Endothelial cell of umbilical vein (primary cell): ENCODE data around the gene ATP2C2. TPM values are rescaled to one million over a fixed set of nuclear protein-coding genes. Genes with fewer than 3 reads are reported as not detected.

ENCODE experiments used
- BruUV-seq: library from RNA; stranded (reverse); fragments of 400-500 nt; replicated peaks from 2 replicates; lab custom pipeline; 2021; lab: Mats Ljungman, UMichigan
- CTCF ChIA-PET: fragments of 300-600, 350-600 bp; sonication (Branson Sonifier 250); formaldehyde crosslinking; loops from one replicate; lab custom pipeline; 2021; ENCODE audit warnings: antibody characterized with exemption, inconsistent platforms; lab: Charles Lee
- POLR2A ChIA-PET: fragments of 300-600, 350-600 bp; sonication (Branson Sonifier 250); formaldehyde crosslinking; loops from one replicate; lab custom pipeline; 2021; ENCODE audit warnings: antibody characterized with exemption, inconsistent platforms; lab: Charles Lee
- DNase-seq: peaks from one replicate; pipeline ENCODE4 v3.0.0-alpha.2; 2011; ENCODE audit warnings: low read depth, low spot score
- FAIRE-seq: peaks from 2 replicates; lab custom pipeline; 2011; peaks lifted over from hg19 to GRCh38; lab: Jason Lieb, UNC
- H2AFZ ChIP-seq: 2 replicates; pipeline ENCODE4 v1.6.0; 2012; ENCODE audit warnings: low read depth, low read length, control low read depth, inconsistent platforms
- H3K27ac ChIP-seq: 2 replicates; pipeline ENCODE4 v1.5.1; 2011; ENCODE audit warnings: low read depth, mild to moderate bottlenecking, control low read depth, low read length, moderate library complexity; ENCODE audit not compliant: insufficient read depth
- H3K27me3 ChIP-seq, 2 experiments: 2 replicates each; pipeline versions ENCODE4 v1.6.0 to v1.6.1; 2011; ENCODE audit warnings: low read length in 2 of 2, mixed read lengths in 1 of 2; ENCODE audit not compliant: control insufficient read depth in 2 of 2, insufficient read depth in 2 of 2
- H3K36me3 ChIP-seq, 2 experiments: 2 replicates in 1 of 2; 3 replicates in 1 of 2; pipeline ENCODE4 v1.5.1; 2011; ENCODE audit warnings: low read length in 2 of 2, mild to moderate bottlenecking in 1 of 2, moderate library complexity in 1 of 2; ENCODE audit not compliant: control insufficient read depth in 2 of 2, insufficient read depth in 2 of 2; ENCODE audit errors: extremely low read depth in 1 of 2
- H3K4me1 ChIP-seq: 3 replicates; pipeline ENCODE4 v1.5.1; 2011; ENCODE audit warnings: mild to moderate bottlenecking, low read length; ENCODE audit not compliant: control insufficient read depth, insufficient read depth; ENCODE audit errors: extremely low read depth
- H3K4me2 ChIP-seq: 2 replicates; pipeline ENCODE4 v1.6.1; 2011; ENCODE audit warnings: low read length, control low read depth, mixed read lengths; ENCODE audit not compliant: insufficient read depth
- H3K4me3 ChIP-seq, 3 experiments: fragments of 200-600 bp in 1 of 3; sonication (generic), shearing (Covaris generic) in 1 of 3; replicated peaks in 1 of 3; 2 replicates each; pipeline ENCODE4 v1.5.1; 2011 to 2016; ENCODE audit warnings: control low read depth in 3 of 3, low read length in 3 of 3, mild to moderate bottlenecking in 2 of 3, inconsistent platforms in 1 of 3, low read depth in 1 of 3, moderate library complexity in 1 of 3; ENCODE audit not compliant: insufficient read depth in 1 of 3
- H3K79me2 ChIP-seq: 2 replicates; pipeline ENCODE4 v1.6.0; 2012; ENCODE audit warnings: low read length, inconsistent platforms; ENCODE audit not compliant: control insufficient read depth, insufficient read depth
- H3K9ac ChIP-seq: replicated peaks from 2 replicates; pipeline ENCODE3; 2011; ENCODE audit warnings: low read length, control low read depth; ENCODE audit not compliant: insufficient read depth; ENCODE audit errors: extremely low read depth
- H3K9me1 ChIP-seq: replicated peaks from 3 replicates; pipeline ENCODE4 v1.6.0; 2011; ENCODE audit warnings: mild to moderate bottlenecking, low read length; ENCODE audit not compliant: control insufficient read depth, insufficient read depth; ENCODE audit errors: extremely low read depth
- H3K9me3 ChIP-seq: replicated peaks from 2 replicates; pipeline ENCODE4 v1.5.1; 2012; ENCODE audit warnings: low read length, inconsistent platforms; ENCODE audit not compliant: control insufficient read depth, insufficient read depth
- H4K20me1 ChIP-seq: replicated peaks from 2 replicates; pipeline ENCODE3; 2011; ENCODE audit warnings: mild to moderate bottlenecking, low read length; ENCODE audit not compliant: control insufficient read depth, insufficient read depth; ENCODE audit errors: extremely low read depth
- EZH2 ChIP-seq: IDR thresholded peaks from 2 replicates; pipeline ENCODE4 v1.6.1; 2012; ENCODE audit warnings: borderline replicate concordance, low read depth, mild to moderate bottlenecking, moderate library complexity, low read length, inconsistent platforms; ENCODE audit not compliant: severe bottlenecking
- FOS ChIP-seq: IDR thresholded peaks from 2 replicates; pipeline ENCODE4 v1.6.1; 2011; ENCODE audit warnings: mild to moderate bottlenecking, low read length, moderate library complexity, borderline replicate concordance; ENCODE audit not compliant: insufficient read depth
- GATA2 ChIP-seq: IDR thresholded peaks from 2 replicates; pipeline ENCODE4 v1.7.0; 2011; ENCODE audit warnings: low read depth, mild to moderate bottlenecking, moderate library complexity, mixed read lengths, low read length; ENCODE audit not compliant: insufficient read length, insufficient read depth
- JUN ChIP-seq: IDR thresholded peaks from 2 replicates; pipeline ENCODE4 v1.6.1; 2011; ENCODE audit warnings: borderline replicate concordance, low read depth; ENCODE audit not compliant: insufficient read length, insufficient read depth
- MYC ChIP-seq: IDR thresholded peaks from one replicate; pipeline ENCODE4 v1.6.1; 2011; ENCODE audit warnings: mild to moderate bottlenecking, low read depth, low read length
- POLR2A ChIP-seq: IDR thresholded peaks from 2 replicates; pipeline ENCODE4 v1.6.1; 2012; ENCODE audit warnings: low read depth, mild to moderate bottlenecking, control low read depth, low read length
- POLR2AphosphoS5 ChIP-seq: IDR thresholded peaks from 2 replicates; pipeline ENCODE4 v1.6.1; 2012; ENCODE audit warnings: low read depth, mild to moderate bottlenecking, control low read depth, low read length, moderate library complexity; ENCODE audit not compliant: insufficient read depth
- dilution Hi-C: fragments of 300-500 bp; cut with MboI; formaldehyde crosslinking; loops from one replicate; pipeline ENCODE4 v1.15.0; 2019; ENCODE audit warnings: low sequenced_read_pairs; ENCODE audit not compliant: extremely low pct_ligation_motif_present
- intact Hi-C: fragments of 100-400 bp; cut with micrococcal nuclease; formaldehyde crosslinking; loops from one replicate; pipeline ENCODE4 v1.10.0; 2022
- polyA plus RNA-seq, 4 experiments: library from polyadenylated mRNA; depleted of rRNA in 3 of 4; stranded (reverse) in 3 of 4; unstranded in 1 of 4; fragments of >200 nt; gene quantifications; 2 replicates each; pipeline versions ENCODE4 v1.2.1 to v1.2.3, GENCODE V29; 2011 to 2012; ENCODE audit warnings: missing spikeins in 1 of 4
- total RNA-seq: library from RNA; stranded (reverse); gene quantifications from 2 replicates; pipeline ENCODE4 v1.2.3, GENCODE V29; 2021
- TF ChIP-seq, protein P1 (sequence below), 2 donors: IDR thresholded peaks; 1 replicate in 1 of 2; 2 replicates in 1 of 2; pipeline ENCODE4 v1.5.1; 2011; ENCODE audit warnings: low read length in 2 of 2, mild to moderate bottlenecking in 2 of 2, moderate library complexity in 2 of 2, control low read depth in 1 of 2, inconsistent platforms in 1 of 2, low read depth in 1 of 2; ENCODE audit not compliant: insufficient read depth in 1 of 2; ENCODE audit errors: extremely low read depth in 1 of 2
- TF ChIP-seq, protein P2 (sequence below): IDR thresholded peaks from 2 replicates; pipeline ENCODE4 v1.6.1; 2011; ENCODE audit not compliant: insufficient read depth, insufficient read length

ATP2C2 gene
- total and polyA plus RNA-seq, 2 donors (not counting 3 experiments of a cell fraction or from before 2014, with no cell fraction given), result not detected

DNA sequence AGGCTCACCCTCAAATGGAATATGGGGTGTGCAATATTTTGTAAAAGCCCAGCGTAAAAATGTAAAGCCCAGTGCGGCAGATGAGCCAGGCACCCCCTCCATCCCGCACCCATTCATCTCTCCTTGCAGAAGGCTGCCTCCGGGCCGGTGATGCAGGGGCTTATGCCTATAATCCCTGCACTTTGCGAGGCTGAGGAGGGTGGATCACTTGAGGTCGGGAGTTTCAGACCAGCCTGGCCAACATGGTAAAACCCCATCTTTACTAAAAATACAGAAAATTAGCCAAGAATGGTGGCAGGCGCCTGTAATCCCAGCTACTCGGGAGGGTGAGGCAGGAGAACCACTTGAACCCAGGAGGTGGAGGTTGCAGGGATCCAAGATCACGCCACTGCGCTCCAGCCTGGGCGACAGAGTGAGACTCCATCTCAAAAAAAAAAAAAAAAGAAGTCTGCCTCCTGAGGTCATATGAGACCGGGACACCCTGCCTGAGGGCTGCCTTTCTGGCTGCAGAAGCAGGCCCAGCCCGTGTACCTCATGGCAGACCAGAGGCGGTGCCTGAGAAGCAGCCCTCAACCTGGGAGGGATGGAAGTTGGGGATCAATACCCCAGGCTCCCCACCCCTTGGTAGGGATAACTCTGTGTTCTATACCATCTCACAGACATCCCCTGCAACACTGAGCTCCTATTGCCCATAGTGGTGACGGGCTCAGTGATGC, 17.5 kb upstream of the ATP2C2 start:
- Histone ChIP-seq H2AFZ (no peak overlapping the region), H3K4me1 (no peaks in the 10 kb centered on the region), H4K20me1 (no peaks in the 10 kb centered on the region), H3K9me3 (no peaks in the 10 kb centered on the region), H3K27ac (no peak overlapping the region), H3K4me3 (no peak overlapping the region), H3K79me2 (no peaks in the 10 kb centered on the region), H3K9me1 (no peaks in the 10 kb centered on the region), H3K9ac (no peak overlapping the region), H3K36me3 (no peaks in the 10 kb centered on the region), H3K27me3 (no peaks in the 10 kb centered on the region), H3K4me2 (no peak overlapping the region)
- no peak for FAIRE-seq
- TF ChIP-seq POLR2AphosphoS5 (no peak), MYC (no peak), JUN (no peak), GATA2 (no peak), FOS (no peak), POLR2A (no peak), EZH2 (no peak)
- TF ChIP-seq, protein P1, sequence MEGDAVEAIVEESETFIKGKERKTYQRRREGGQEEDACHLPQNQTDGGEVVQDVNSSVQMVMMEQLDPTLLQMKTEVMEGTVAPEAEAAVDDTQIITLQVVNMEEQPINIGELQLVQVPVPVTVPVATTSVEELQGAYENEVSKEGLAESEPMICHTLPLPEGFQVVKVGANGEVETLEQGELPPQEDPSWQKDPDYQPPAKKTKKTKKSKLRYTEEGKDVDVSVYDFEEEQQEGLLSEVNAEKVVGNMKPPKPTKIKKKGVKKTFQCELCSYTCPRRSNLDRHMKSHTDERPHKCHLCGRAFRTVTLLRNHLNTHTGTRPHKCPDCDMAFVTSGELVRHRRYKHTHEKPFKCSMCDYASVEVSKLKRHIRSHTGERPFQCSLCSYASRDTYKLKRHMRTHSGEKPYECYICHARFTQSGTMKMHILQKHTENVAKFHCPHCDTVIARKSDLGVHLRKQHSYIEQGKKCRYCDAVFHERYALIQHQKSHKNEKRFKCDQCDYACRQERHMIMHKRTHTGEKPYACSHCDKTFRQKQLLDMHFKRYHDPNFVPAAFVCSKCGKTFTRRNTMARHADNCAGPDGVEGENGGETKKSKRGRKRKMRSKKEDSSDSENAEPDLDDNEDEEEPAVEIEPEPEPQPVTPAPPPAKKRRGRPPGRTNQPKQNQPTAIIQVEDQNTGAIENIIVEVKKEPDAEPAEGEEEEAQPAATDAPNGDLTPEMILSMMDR (IDR thresholded peaks at IDR 0.05; ENCODE audit: extremely low read depth in 1 of 2, insufficient read depth in 1 of 2, low read depth in 1 of 2, low read length in 2 of 2), result no peak
- TF ChIP-seq, protein P2, sequence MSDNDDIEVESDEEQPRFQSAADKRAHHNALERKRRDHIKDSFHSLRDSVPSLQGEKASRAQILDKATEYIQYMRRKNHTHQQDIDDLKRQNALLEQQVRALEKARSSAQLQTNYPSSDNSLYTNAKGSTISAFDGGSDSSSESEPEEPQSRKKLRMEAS, result no peak
- dilution Hi-C loops, result no loop called here
- intact Hi-C loops, result no loop called here
- ChIA-PET POLR2A (no interaction called here), CTCF (no interaction called here)
- no TSS peak for BruUV-seq
- no peak for DNase-seq
